ENCODE data around the gene SLAMF9.

The SLAMF9 gene

DNA sequence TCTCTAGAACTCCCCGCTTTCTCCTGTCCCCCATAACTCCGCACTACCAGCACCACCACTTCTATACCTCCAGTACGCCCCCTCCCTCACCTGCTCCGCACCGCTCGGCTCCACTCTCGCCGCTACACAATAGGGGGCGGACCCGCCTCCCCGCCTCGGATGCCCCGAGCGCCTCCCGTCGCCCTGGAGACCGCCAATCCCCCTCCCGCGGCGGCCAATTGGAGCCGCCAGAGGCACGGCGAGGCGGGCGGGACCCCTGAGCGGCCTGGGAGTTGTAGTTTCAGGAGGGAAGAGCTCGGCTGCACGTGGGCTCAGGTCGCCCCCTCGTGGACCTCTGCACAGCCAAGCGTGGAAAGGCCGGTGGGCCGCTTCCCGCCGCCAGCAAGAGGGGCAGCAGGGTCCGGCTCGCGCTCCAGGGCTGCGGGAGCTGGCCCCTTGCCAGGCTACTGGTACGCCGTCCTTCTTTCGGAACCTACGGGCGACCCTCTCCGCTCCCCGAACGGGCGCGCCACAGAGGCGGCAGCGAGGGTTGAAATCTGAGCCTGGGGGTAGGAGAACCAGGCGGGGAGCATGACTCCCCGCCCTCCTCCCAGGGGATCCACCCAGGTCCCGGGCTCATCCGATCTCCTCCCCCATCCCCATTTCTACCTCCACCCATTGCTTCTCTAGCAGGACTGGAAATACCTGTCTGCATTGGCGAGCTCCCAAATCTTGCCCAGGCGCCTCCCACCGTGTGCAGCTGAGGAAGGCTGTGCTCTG, 8.4 kb downstream of the SLAMF9 start, which contains the start of gene IGSF9:
Gene IGSF9 (minus strand): TSS at position 131 of the 759 bp plus-strand sequence. CDS start 2,159 bp downstream, outside the sequence.
- DNase-seq = peak; percentile 95

DNA sequence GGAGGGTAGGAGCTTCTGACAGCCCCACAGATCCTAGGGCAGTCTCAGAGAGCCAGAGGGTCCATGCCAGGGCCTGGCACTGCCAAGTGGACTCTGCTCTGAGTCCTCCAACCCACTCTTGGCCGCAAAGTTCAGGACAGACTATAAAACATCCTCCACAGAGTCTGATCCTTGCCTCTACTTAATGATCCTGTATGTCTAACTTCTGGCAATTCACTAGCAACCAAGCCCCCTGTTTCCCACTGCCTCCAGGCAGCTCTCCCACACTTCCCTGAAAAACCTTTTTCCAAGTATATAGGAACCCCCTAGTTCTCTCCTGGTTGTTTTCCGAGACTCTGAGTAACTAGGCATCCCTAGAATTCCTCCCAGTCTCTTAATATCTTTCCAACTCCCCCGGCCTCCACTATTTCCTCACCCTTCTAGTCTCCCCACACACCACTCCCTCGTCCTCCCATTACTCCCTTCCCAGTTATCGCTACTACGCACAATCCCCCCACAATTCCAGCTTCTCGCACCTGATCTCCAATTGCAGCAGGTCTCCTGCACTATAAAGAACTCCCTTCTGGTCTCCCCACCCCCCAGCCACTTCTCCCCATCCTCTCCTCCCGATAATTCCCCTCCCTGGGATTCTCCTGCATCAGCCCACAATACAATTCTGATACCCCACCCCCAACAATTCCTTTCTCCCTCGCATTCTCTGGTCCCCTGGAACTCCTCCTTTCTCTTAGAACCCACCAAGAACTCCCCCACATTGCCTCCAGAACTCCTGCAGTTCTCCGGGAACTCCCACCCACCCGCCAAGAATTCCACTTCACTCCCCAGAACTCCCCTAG, 9.2 kb downstream of the SLAMF9 start:
- peak; percentile 24 for DNase-seq

DNA sequence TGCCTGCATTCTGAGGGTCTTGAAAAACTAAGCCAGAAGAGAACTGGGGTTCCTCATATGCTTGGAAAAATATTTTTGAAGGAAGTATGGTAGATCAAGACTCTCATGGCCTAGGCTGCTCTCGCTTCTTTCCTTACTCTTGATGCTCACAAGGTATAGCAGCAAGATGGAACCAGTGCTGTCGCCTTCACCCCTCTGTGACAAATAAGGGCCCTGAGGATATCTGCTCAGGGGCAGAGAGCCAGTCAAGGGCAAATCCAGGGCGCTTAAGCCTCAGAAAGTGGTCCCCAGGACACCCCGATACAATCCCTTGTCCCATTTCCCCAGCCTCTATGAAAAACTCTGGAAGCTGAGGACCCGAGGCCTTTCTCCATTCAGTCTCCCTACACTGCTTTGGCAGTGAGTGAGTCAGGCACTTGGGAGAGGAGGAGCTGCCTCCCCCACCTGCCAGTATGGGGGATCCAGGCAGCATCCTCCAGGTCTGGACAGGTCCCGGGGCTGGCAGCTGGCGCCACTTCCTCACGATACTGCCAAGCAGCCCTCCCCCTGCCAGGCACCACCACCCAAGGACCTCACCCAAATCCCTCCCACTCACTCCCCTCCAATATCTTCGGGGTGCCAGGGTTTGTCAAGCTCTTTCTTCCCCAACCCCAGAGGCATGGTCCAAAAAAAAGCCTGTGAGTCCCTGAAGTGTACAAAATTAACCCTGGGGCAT, 10.0 kb downstream of the SLAMF9 start:
- DNase-seq = peak; percentile 16

DNA sequence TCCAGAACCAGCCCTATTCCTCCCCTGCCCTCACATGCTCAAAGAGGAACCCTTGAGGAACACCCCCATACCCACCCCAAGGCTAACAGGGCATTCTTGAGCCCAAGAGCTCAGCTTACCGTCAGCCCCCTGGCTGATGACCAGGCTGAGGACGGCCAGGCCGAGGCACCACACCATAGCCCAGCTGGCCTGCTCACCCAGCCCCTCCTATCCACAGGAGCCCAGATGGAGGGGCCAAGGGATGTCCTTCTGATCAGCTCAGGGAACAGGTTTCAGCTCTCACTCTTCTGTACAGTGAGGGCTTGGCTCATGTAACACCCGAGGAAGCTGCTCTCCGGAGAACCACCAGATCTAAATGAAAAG, 10.8 kb downstream of the SLAMF9 start:
- no peak for DNase-seq

- DNase-seq = no peak
Observed at GRCh38 chr1:159942632-159943277, 11.3 kb downstream of the SLAMF9 start.

GRCh38 chr1:159941591-159942560, 12.2 kb downstream of the SLAMF9 start:
- peak; percentile 15 for DNase-seq

GRCh38 chr1:159941141-159941540, 12.9 kb downstream of the SLAMF9 start:
- no peak for DNase-seq

DNA sequence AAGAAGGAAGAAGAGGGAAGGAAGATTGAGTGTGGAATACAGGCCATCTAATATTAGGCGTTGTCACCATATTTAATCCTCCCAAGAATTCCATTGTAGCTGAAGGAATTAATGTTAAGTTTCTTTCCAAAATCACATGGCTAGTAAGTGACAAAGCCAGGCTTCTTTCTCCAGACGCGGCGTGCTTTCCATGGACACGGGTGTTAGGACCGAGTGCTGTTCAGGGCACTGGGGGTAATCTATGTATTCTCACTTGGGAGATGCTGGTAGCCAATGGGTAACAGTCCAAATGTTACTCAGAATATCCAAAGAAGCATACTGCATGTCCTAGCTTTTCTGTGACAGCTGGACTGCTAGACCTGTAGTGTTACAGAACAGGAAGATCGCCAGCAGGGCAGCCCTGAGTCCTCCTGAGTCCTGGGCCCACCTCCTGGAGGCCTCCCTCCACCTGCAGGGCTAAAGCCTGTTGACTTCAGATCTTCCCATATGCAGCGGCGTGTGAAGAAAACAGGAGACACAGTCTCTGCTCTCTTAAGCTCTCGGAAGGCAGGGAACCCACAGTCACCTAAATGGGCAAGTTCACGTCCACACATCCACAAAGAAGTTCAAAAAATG, 13.9 kb downstream of the SLAMF9 start:
- no peak for DNase-seq

- DNase-seq = no peak
Observed at GRCh38 chr1:159939678-159940002, 14.4 kb downstream of the SLAMF9 start.

GRCh38 chr1:159938905-159939677, 14.9 kb downstream of the SLAMF9 start:
- DNase-seq = no peak

- DNase-seq = no peak
Observed at GRCh38 chr1:159938211-159938852, 15.7 kb downstream of the SLAMF9 start.

GRCh38 chr1:159937054-159937750, 16.8 kb downstream of the SLAMF9 start:
- DNase-seq = peak; percentile 16

- DNase-seq = peak; percentile 46
Observed at GRCh38 chr1:159936273-159936904, 17.6 kb downstream of the SLAMF9 start.

- DNase-seq = no peak
Observed at GRCh38 chr1:159935719-159936272, 18.2 kb downstream of the SLAMF9 start.

DNA sequence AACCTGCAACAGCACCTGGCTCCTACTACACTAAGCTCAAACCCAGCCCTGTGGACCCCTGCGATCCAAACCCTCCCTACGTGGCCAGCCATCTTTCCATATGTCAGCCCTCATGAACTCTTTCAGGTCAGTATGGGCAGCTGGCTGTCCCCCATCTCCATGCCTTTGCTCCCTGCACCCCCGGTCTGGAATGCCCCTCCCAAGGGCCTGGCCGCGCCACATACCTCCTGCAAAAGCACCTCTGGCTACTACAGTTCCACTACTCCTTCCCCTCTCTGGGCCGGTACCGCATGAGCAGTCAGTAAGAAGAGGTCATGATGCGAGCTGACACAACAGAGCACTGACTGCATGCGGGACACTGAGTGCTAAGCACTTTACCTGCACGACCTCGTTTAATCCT, 18.7 kb downstream of the SLAMF9 start:
- DNase-seq = no peak

GRCh38 chr1:159934136-159935039, 19.6 kb downstream of the SLAMF9 start:
- no peak for DNase-seq

- DNase-seq = no peak
Observed at GRCh38 chr1:159933347-159933746, 20.7 kb downstream of the SLAMF9 start.

Data from NCI-H345 (cell line).